SK-N-SH (cell line): ENCODE data around the gene LONRF2. TPM values are rescaled to one million over a fixed set of nuclear protein-coding genes. Genes with fewer than 3 reads are reported as not detected.

Source experiments
- CTCF ChIA-PET: fragments of 300-600, 350-600 bp; formaldehyde crosslinking; extraction: SDS; loops from one replicate; lab custom pipeline; 2021; lab: Yijun Ruan, JAX
- POLR2A ChIA-PET: fragments of 350-600 bp; sonication (Branson Sonifier 250); formaldehyde crosslinking; extraction: SDS; loops from one replicate; lab custom pipeline; 2020; ENCODE audit warnings: antibody characterized with exemption, inconsistent platforms; lab: Yijun Ruan, JAX
- DNase-seq: peaks from one replicate; pipeline ENCODE4 v3.0.0; 2012
- H2AFZ ChIP-seq: fragments of 200-600 bp; sonication (generic); 2 replicates; pipeline ENCODE4 v1.8.1; 2016; ENCODE audit warnings: antibody characterized with exemption, mild to moderate bottlenecking, low read depth
- H3F3A ChIP-seq: fragments of 200-600 bp; sonication (generic); replicated peaks from 2 replicates; pipeline ENCODE3; 2016; ENCODE audit warnings: antibody characterized with exemption, mild to moderate bottlenecking; ENCODE audit not compliant: insufficient read depth
- H3K27ac ChIP-seq, 2 experiments: fragments of 200-500 bp in 1 of 2; fragments of 200-600 bp in 1 of 2; sonication (Bioruptor generic) in 1 of 2; sonication (generic), shearing (Covaris generic) in 1 of 2; 2 replicates each; pipeline versions ENCODE4 v1.5.1 to v1.6.1; 2014 to 2016; ENCODE audit warnings: low read depth in 2 of 2, inconsistent platforms in 1 of 2, low read length in 1 of 2, mild to moderate bottlenecking in 1 of 2, mixed read lengths in 1 of 2
- H3K27me3 ChIP-seq: fragments of 200-600 bp; sonication (generic), shearing (Covaris generic); 2 replicates; pipeline ENCODE4 v1.6.1; 2016; ENCODE audit warnings: mixed run types; ENCODE audit not compliant: insufficient read depth
- H3K36me3 ChIP-seq, 2 experiments: fragments of 200-500 bp in 1 of 2; fragments of 200-600 bp in 1 of 2; sonication (Bioruptor generic) in 1 of 2; sonication (generic) in 1 of 2; replicated peaks in 1 of 2; 2 replicates each; pipeline versions ENCODE3 to v1.5.1; 2014 to 2016; ENCODE audit warnings: low read length in 1 of 2, mild to moderate bottlenecking in 1 of 2; ENCODE audit not compliant: insufficient read depth in 2 of 2, control insufficient read depth in 1 of 2
- H3K4me1 ChIP-seq, 2 experiments: fragments of 200-500 bp in 1 of 2; fragments of 200-600 bp in 1 of 2; sonication (Bioruptor generic) in 1 of 2; sonication (generic), shearing (Covaris generic) in 1 of 2; 2 replicates each; pipeline versions ENCODE4 v1.5.1 to v1.6.1; 2014 to 2016; ENCODE audit warnings: low read depth in 1 of 2, low read length in 1 of 2, mixed run types in 1 of 2; ENCODE audit not compliant: insufficient read depth in 2 of 2, control insufficient read depth in 1 of 2
- H3K4me2 ChIP-seq: fragments of 200-600 bp; sonication (generic), shearing (Covaris generic); 2 replicates; pipeline ENCODE4 v1.6.1; 2017; ENCODE audit warnings: mixed run types
- H3K4me3 ChIP-seq, 2 experiments: fragments of 200-500 bp in 1 of 2; fragments of 200-600 bp in 1 of 2; sonication (Bioruptor generic) in 1 of 2; sonication (generic), shearing (Covaris generic) in 1 of 2; 2 replicates each; pipeline versions ENCODE4 v1.5.1 to v1.8.1; 2014 to 2016; ENCODE audit warnings: low read depth in 2 of 2, inconsistent platforms in 1 of 2, low read length in 1 of 2, mild to moderate bottlenecking in 1 of 2, mixed read lengths in 1 of 2, moderate library complexity in 1 of 2
- H3K79me2 ChIP-seq: fragments of 200-600 bp; sonication (generic); 2 replicates; pipeline ENCODE4 v1.8.1; 2017; ENCODE audit warnings: mild to moderate bottlenecking; ENCODE audit not compliant: insufficient read depth
- H3K9ac ChIP-seq: fragments of 200-600 bp; sonication (generic); 2 replicates; pipeline ENCODE4 v1.6.1; 2017; ENCODE audit warnings: mixed run types
- H3K9me2 ChIP-seq: fragments of 200-600 bp; sonication (generic); 2 replicates; pipeline ENCODE4 v1.6.1; 2017; ENCODE audit warnings: mixed run types
- H3K9me3 ChIP-seq: fragments of 200-600 bp; sonication (generic); 2 replicates; pipeline ENCODE4 v1.6.1; 2017; ENCODE audit warnings: mixed run types, mild to moderate bottlenecking, moderate library complexity
- H4K20me1 ChIP-seq: fragments of 200-600 bp; sonication (generic); 2 replicates; pipeline ENCODE4 v1.6.1; 2017; ENCODE audit warnings: mild to moderate bottlenecking, mixed run types; ENCODE audit not compliant: insufficient read depth
- ELF1 ChIP-seq: IDR thresholded peaks from 2 replicates; pipeline ENCODE4 v1.4.0; 2012
- EZH2phosphoT487 ChIP-seq: fragments of 200-600 bp; sonication (generic); IDR thresholded peaks from 2 replicates; pipeline ENCODE4 v1.6.1; 2017; ENCODE audit warnings: low read depth, mixed run types, mild to moderate bottlenecking, antibody characterized with exemption, moderate library complexity, borderline replicate concordance
- FOSL2 ChIP-seq: IDR thresholded peaks from 2 replicates; pipeline ENCODE4 v1.4.0; 2012; ENCODE audit warnings: low read depth, mild to moderate bottlenecking, moderate library complexity, borderline replicate concordance
- FOXJ3 ChIP-seq: sonication (generic); formaldehyde crosslinking; IDR thresholded peaks from 2 replicates; pipeline ENCODE4 v1.5.1; 2020; ENCODE audit warnings: mild to moderate bottlenecking, missing genetic modification reagents
- FOXM1 ChIP-seq: IDR thresholded peaks from 2 replicates; pipeline ENCODE4 v1.4.0; 2012; ENCODE audit warnings: low read depth, mild to moderate bottlenecking
- GABPA ChIP-seq: IDR thresholded peaks from 2 replicates; pipeline ENCODE4 v1.4.0; 2012; ENCODE audit warnings: low read depth, mild to moderate bottlenecking
- JUND ChIP-seq: IDR thresholded peaks from 2 replicates; pipeline ENCODE4 v1.4.0; 2012
- MXI1 ChIP-seq: IDR thresholded peaks from 2 replicates; pipeline ENCODE4 v1.6.1; 2012; ENCODE audit warnings: mild to moderate bottlenecking, low read depth, low read length, improper control_type of control experiment
- POLR2AphosphoS5 ChIP-seq: IDR thresholded peaks from 2 replicates; pipeline ENCODE4 v1.6.1; 2012; ENCODE audit warnings: low read depth, low read length
- RAD21 ChIP-seq: IDR thresholded peaks from 2 replicates; pipeline ENCODE4 v1.6.1; 2012; ENCODE audit warnings: mild to moderate bottlenecking, low read length
- RCOR1 ChIP-seq: fragments of 150-350 bp; IDR thresholded peaks from 2 replicates; pipeline ENCODE4 v1.6.1; 2017; ENCODE audit warnings: antibody characterized with exemption, low read length
- RFX5 ChIP-seq: IDR thresholded peaks from 2 replicates; pipeline ENCODE4 v1.6.1; 2012; ENCODE audit warnings: mild to moderate bottlenecking, improper control_type of control experiment, low read length
- SIN3A ChIP-seq: IDR thresholded peaks from 2 replicates; pipeline ENCODE4 v1.6.1; 2012; ENCODE audit warnings: low read depth, mild to moderate bottlenecking, low read length, moderate library complexity, borderline replicate concordance
- SMC3 ChIP-seq: IDR thresholded peaks from 2 replicates; pipeline ENCODE4 v1.6.1; 2012; ENCODE audit warnings: low read depth, low read length, improper control_type of control experiment
- TCF12 ChIP-seq: IDR thresholded peaks from 2 replicates; pipeline ENCODE4 v1.4.0; 2012
- TEAD4 ChIP-seq: IDR thresholded peaks from 2 replicates; pipeline ENCODE4 v1.4.0; 2012; ENCODE audit warnings: mild to moderate bottlenecking, borderline replicate concordance; ENCODE audit not compliant: insufficient read depth
- YY1 ChIP-seq: IDR thresholded peaks from 2 replicates; pipeline ENCODE4 v1.4.0; 2012; ENCODE audit warnings: low read depth, mild to moderate bottlenecking
- WGBS: methylation state at CpG from one replicate; pipeline ENCODE4 v1.1.6; 2017; ENCODE audit warnings: low lambda C conversion rate; 5-methylcytosine and 5-hydroxymethylcytosine counted together
- polyA plus RNA-seq, 3 experiments: library from polyadenylated mRNA; depleted of rRNA; stranded (reverse); fragments of >200 nt; gene quantifications; 2 replicates each; pipeline ENCODE4 v1.2.3, GENCODE V29; 2012
- TF ChIP-seq, protein P1 (sequence below): fragments of 150-350 bp; IDR thresholded peaks from 2 replicates; pipeline ENCODE4 v1.6.1; 2016; ENCODE audit warnings: mild to moderate bottlenecking, low read depth, low read length
- TF ChIP-seq, protein P2 (sequence below): IDR thresholded peaks from 2 replicates; pipeline ENCODE4; 2012
- TF ChIP-seq, protein P3 (sequence below): IDR thresholded peaks from 2 replicates; pipeline ENCODE4 v1.6.1; 2012; ENCODE audit warnings: mild to moderate bottlenecking, low read depth, low read length, moderate library complexity

The LONRF2 gene
- polyA plus RNA-seq, 1 of the 3 experiments (the other 2 are of a cell fraction) = 2.0 TPM

DNA sequence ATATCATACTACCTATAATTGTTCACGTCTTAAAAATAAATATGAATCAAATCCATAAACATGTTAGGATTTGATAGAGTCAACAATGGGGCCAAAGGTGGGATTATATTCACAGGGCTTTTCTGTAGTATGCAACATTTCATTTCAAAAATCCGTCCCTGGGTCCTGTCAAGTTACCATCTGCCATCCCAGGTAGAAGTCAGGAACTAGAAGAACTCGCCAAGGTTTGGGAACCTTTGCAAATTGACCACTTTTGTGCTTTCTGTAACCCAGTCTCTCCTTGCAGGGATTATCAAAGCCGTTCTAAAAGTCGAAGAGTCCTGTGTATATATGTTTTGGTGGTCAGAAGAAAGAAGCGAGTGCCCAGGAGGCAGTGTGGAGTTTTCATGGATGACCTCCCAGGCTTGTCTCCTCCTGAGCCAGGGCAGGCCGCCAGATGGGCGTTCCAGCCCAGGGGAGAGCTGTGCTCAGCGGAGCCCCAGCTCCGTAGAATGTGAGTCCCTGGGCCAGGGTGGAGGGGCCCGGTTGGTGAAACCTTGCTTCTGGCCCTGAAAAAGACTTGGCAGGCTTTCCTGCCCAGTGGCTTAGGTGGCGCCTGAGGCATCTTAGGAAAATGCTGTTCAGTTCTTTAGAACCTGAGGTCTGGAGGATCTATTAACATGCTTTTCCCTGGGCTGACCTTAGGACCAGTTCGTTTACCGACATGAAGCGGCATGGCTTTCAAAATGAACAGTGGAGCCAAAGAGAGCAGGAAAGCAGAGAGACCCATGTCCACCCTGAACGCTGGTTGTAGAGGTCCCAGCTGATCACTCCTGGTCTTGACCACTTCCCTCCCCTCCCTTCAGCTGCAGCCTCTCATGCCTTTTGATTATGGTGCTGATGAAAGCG lies 69.2 kb downstream of the LONRF2 start:
- Histone ChIP-seq H3K4me2 (no peak overlapping the region), H3K27me3 (no peaks in the 10 kb centered on the region; the same call in 1 of the 2 replicates), H3K9me3 (no peaks in the 10 kb centered on the region), H3K9me2 (no peaks in the 10 kb centered on the region), H2AFZ (no peak overlapping the region), H3K4me3 (no peak overlapping the region), H3K79me2 (no peaks in the 10 kb centered on the region), H3K4me1 (peaks cover 0 to 9% of the 10 kb centered on the region in 2 experiments; a peak in 1 of 4 replicates), H3K36me3 (no peaks in the 10 kb centered on the region), H3K9ac (no peak overlapping the region), H3K27ac (no peak overlapping the region), H4K20me1 (no peaks in the 10 kb centered on the region), H3F3A (no peaks in the 10 kb centered on the region)
- POLR2A ChIA-PET = no interaction called here
- TF ChIP-seq FOXM1 (no peak), TEAD4 (no peak), GABPA (no peak), POLR2AphosphoS5 (no peak), JUND (no peak), YY1 (no peak), MXI1 (no peak), ELF1 (no peak)
- TF ChIP-seq, protein P1, sequence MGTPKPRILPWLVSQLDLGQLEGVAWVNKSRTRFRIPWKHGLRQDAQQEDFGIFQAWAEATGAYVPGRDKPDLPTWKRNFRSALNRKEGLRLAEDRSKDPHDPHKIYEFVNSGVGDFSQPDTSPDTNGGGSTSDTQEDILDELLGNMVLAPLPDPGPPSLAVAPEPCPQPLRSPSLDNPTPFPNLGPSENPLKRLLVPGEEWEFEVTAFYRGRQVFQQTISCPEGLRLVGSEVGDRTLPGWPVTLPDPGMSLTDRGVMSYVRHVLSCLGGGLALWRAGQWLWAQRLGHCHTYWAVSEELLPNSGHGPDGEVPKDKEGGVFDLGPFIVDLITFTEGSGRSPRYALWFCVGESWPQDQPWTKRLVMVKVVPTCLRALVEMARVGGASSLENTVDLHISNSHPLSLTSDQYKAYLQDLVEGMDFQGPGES = no peak
- WGBS = 71% methylated on average over 15 of the region's 17 CpGs
- CTCF ChIA-PET = interaction anchor here (1.1 to 9.6 kb wide), 4 partner anchors 7 to 694 kb away, joined by 3 to 102 read pairs (median 14); no protein-coding TSS in a partner anchor
- no peak for DNase-seq

DNA sequence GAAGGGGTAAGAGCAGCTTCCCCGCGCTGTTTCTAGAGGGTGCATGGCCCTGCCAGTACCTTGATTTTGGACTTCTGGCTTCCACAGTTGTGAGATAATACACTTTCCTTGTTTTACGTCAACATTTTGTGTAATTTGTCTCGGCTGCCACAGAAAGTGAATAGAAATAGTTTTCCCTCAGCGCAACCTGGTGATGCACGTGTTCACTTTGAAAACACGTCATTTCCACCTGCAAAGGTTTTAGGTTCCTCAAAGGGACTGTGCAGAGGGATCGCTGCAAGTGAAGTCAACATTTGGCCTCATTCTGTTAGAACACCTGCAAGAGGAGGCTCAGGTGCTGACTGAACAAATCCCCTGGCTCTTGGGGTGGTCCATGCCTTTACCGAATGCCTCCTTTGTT lies 71.7 kb downstream of the LONRF2 start:
- Histone ChIP-seq H3K4me1 (peaks cover 0 to 3% of the 10 kb centered on the region in 2 experiments; a peak in 1 of 4 replicates), H3K79me2 (no peaks in the 10 kb centered on the region), H3K36me3 (no peaks in the 10 kb centered on the region), H3K9me3 (no peaks in the 10 kb centered on the region), H3K27me3 (no peaks in the 10 kb centered on the region; the same call in 1 of the 2 replicates), H4K20me1 (no peaks in the 10 kb centered on the region), H3K4me2 (no peak overlapping the region), H3K4me3 (no peak overlapping the region), H3K27ac (no peak overlapping the region), H2AFZ (no peak overlapping the region), H3K9ac (no peak overlapping the region), H3K9me2 (no peaks in the 10 kb centered on the region), H3F3A (no peaks in the 10 kb centered on the region)
- ChIA-PET POLR2A (no interaction called here), CTCF (interaction anchor here (9.6 kb wide), 1 partner anchor 10 kb away, joined by 102 read pairs; no protein-coding TSS in a partner anchor)
- WGBS = 76% methylated on average over 9 of the region's 9 CpGs
- TF ChIP-seq TCF12 = no peak
- TF ChIP-seq RCOR1 = no peak
- no peak for TF ChIP-seq SIN3A
- no peak for TF ChIP-seq SMC3
- TF ChIP-seq TEAD4 = no peak
- TF ChIP-seq FOXJ3 (CRISPR knock-in tag) = no peak
- TF ChIP-seq, protein P2, sequence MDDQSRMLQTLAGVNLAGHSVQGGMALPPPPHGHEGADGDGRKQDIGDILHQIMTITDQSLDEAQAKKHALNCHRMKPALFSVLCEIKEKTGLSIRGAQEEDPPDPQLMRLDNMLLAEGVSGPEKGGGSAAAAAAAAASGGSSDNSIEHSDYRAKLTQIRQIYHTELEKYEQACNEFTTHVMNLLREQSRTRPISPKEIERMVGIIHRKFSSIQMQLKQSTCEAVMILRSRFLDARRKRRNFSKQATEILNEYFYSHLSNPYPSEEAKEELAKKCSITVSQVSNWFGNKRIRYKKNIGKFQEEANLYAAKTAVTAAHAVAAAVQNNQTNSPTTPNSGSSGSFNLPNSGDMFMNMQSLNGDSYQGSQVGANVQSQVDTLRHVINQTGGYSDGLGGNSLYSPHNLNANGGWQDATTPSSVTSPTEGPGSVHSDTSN = no peak
- no peak for TF ChIP-seq RFX5
- no peak for TF ChIP-seq EZH2phosphoT487
- TF ChIP-seq, protein P3, sequence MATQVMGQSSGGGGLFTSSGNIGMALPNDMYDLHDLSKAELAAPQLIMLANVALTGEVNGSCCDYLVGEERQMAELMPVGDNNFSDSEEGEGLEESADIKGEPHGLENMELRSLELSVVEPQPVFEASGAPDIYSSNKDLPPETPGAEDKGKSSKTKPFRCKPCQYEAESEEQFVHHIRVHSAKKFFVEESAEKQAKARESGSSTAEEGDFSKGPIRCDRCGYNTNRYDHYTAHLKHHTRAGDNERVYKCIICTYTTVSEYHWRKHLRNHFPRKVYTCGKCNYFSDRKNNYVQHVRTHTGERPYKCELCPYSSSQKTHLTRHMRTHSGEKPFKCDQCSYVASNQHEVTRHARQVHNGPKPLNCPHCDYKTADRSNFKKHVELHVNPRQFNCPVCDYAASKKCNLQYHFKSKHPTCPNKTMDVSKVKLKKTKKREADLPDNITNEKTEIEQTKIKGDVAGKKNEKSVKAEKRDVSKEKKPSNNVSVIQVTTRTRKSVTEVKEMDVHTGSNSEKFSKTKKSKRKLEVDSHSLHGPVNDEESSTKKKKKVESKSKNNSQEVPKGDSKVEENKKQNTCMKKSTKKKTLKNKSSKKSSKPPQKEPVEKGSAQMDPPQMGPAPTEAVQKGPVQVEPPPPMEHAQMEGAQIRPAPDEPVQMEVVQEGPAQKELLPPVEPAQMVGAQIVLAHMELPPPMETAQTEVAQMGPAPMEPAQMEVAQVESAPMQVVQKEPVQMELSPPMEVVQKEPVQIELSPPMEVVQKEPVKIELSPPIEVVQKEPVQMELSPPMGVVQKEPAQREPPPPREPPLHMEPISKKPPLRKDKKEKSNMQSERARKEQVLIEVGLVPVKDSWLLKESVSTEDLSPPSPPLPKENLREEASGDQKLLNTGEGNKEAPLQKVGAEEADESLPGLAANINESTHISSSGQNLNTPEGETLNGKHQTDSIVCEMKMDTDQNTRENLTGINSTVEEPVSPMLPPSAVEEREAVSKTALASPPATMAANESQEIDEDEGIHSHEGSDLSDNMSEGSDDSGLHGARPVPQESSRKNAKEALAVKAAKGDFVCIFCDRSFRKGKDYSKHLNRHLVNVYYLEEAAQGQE = no peak
- TF ChIP-seq RAD21 = no peak
- no peak for TF ChIP-seq FOSL2
- DNase-seq = no peak
